ENCODE results near the gene PLSCR3.

PLSCR3 gene

DNA sequence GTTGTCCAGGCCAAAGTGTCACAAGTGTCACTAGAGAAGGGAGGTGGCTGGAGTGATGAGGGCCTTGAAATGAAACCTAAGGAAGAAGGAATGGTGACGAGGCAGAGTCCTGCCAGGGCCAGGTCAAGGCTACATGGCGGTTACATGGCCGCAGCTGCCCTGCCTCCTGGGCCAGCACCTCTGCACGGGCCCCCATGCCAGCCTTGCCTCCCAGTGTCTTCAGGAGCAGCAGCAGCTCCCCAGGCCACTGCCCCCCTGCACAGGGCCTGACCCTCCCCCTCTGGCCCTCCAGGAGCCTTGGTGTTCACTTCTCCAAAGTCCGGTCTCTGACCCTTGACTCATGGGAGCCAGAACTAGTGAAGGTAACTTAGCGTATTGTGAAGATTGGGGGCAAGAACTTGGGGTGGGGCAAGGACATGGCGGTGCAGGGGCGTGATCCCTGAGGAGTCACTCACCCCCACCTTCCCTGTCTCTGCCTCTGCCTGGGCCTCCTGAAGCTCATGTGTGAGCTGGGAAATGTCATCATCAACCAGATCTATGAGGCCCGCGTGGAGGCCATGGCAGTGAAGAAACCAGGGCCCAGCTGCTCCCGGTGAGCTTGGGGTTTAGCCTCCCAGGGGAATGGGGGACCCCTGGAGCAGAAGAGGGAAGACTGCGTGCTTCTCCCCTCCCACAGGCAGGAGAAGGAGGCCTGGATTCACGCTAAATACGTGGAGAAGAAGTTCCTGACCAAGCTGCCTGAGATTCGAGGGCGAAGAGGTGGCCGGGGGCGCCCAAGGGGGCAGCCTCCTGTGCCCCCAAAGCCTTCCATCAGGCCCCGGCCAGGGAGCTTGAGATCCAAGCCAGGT, 46.5 kb downstream of the PLSCR3 start:
- DNase-seq (ENCODE audit: low spot score) = no peak

DNA sequence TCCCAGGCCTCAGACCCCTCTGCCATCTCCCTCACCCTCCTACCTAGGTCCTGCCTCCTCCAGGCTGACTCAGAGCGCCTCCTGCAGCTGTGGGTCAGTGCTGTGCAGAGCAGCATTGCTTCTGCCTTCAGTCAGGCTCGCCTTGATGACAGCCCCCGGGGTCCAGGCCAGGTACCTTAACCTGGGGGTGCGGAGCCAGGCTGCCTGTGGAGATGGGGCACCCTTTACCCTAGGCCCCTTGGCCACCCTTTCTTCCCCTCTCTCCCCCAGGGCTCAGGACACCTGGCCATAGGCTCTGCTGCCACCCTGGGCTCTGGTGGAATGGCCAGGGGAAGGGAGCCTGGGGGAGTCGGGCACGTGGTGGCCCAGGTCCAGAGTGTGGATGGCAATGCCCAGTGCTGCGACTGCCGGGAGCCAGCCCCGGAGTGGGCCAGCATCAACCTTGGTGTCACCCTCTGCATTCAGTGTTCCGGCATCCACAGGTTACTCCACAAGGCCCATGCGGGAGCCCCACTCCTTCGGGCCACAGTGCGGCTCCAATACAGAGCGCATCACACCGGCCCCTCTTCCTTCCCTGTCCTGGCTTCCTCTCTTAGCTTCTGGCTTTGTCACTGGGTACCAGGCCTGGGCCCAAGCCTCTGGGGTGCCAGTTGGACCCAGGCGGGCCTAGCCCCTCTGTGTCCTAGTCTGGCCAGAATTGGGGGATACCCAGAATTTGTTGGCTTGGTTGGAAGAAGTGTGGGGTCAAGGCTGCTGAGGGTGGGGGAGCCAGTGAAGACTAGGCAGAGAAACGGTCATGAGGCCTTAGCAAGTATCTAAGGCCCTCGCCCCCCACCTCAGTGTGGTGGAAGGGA, 47.3 kb downstream of the PLSCR3 start:
- no peak for DNase-seq (ENCODE audit: low spot score)

- DNase-seq (ENCODE audit: low spot score) = no peak
These were observed 51.1 kb downstream of the PLSCR3 start for GRCh38 chr17:7343250-7343649.

DNA sequence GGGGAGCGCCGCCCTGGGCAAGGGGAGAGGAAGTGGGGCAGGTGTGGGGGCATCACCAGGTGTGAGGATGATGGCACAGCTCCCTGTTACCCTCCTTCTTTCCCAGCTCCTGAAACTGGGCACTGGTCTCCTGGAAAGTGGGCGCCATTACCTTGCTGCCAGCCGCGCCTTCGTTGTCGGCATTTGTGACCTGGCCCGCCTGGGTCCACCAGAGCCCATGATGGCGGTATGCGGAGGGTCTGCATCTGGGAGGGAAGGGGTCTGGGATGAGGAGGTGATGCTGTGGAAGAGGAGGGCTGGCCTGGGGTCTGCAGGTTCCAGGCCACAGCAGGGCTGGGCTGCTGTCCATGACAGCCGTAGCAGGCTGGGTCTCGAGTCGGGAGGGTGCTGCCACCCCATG, 52.5 kb downstream of the PLSCR3 start:
- DNase-seq (ENCODE audit: low spot score) = no peak

GRCh38 chr17:7340179-7340578, 54.1 kb downstream of the PLSCR3 start:
- DNase-seq (ENCODE audit: low spot score) = no peak

All from COLO829 (cell line).